Erythroblast (primary cell): ENCODE measurements around the gene CD320.
A peak's percentile ranks its signal among the peaks of the same experiment; 100 is the strongest.
"Not testable (repeated sequence)": the region's sequence is repeated elsewhere in the genome, so short reads cannot be mapped to it uniquely, and the experiment has no call there.

Experiments
- DNase-seq, 2 experiments: peaks; one replicate each; lab custom pipeline; 2025; lab: John Stamatoyannopoulos, UW
- GATA1 ChIP-seq: IDR thresholded peaks from 2 replicates; pipeline ENCODE4 v1.6.1; 2011; ENCODE audit warnings: low read depth, mild to moderate bottlenecking, control low read depth, low read length, moderate library complexity
- POLR2A ChIP-seq: IDR thresholded peaks from 2 replicates; pipeline ENCODE4 v1.6.1; 2011; ENCODE audit warnings: mild to moderate bottlenecking, low read length

The CD320 gene

GRCh38 chr19:8306235-8307054, 1.7 kb downstream of the CD320 start:
- no peak for DNase-seq
- TF ChIP-seq GATA1: no peak
- no peak for TF ChIP-seq POLR2A

- no peak for DNase-seq
- TF ChIP-seq POLR2A (no peak), GATA1 (no peak)
These were observed 2.4 kb downstream of the CD320 start for GRCh38 chr19:8305798-8306197.

DNA sequence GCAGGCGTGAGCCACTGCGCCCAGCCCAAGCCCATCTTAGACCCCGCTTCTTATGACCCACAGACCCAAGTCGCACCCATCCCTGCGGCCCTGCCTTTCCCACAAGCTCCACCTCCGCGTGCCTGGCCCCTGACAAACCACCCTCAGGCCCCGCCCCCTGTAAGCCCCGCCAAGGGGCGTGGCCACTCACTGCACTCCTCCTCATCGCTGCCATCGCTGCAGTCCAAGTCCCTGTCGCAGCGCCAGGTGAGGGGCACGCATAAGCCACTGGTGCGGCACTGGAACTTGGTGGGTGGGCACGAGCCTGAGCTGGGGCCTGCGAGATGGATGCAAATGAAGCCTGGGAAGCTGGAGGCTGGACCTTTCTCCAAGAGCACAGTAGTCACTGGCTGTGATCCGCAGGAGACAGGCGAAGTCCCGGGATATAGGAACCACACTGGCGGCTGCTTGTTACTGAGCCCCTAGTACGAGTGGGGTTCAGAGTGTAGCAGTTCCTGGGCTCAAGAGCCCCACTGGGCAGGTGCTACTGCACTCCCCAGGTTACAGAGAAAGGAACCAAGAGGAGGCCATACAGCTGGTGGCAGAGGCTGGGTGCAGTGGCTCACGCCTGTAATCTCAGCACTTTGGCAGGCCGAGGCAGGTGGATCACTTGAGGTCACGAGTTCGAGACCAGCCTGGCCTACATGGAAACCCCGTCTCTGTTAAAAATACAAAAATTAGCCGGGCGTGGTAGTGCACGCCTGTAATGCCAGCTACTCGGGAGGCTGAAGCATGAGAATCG, 3.1 kb downstream of the CD320 start:
- DNase-seq: peak; percentile 46 to 48
- no peak for TF ChIP-seq GATA1
- no peak for TF ChIP-seq POLR2A

DNA sequence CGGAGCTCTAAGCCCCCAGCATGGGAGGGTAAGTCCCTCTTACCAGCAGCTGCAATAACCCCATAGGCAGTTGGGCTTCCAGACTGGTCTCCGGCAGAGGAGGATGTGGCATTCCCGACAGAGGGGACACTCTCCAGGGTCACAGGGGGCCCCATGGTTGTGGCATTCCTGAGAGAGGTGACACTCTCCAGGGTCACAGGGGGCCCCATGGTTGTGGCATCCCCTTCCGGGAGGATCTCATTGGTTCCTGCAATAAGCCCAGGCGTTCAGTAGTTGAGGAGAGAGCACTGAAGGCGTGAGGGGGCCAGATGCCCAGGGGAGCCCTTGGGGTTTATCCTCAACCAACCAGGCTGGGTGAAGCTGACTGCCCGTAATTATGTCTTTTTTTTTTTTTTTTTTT, 5.4 kb downstream of the CD320 start:
- no peak for DNase-seq
- TF ChIP-seq GATA1 (no peak), POLR2A (no peak)

GRCh38 chr19:8302357-8302691, 5.8 kb downstream of the CD320 start:
- peak; percentile 80 to 83 for DNase-seq
- TF ChIP-seq GATA1 (no peak), POLR2A (no peak)

DNA sequence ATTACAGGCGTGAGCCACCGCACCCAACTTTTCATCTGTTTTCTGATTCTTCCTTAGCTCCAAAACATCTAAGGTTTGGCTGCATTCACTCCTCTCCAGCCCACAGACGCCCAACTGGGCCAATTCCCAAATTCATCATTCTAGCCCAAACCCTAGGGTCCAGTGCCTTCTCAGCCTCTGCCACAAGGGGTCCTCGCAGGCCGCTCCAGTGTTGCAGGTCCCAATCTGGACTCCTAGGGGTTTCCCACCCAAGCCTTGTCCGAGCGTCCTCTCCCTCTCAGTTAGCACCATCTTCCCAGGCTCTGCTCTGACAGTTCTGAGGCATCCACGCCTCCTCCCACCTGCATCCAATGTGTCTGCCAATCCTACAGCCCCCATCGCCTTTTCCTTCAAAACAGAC, 16.8 kb downstream of the CD320 start:
- not testable (repeated sequence) for DNase-seq

DNA sequence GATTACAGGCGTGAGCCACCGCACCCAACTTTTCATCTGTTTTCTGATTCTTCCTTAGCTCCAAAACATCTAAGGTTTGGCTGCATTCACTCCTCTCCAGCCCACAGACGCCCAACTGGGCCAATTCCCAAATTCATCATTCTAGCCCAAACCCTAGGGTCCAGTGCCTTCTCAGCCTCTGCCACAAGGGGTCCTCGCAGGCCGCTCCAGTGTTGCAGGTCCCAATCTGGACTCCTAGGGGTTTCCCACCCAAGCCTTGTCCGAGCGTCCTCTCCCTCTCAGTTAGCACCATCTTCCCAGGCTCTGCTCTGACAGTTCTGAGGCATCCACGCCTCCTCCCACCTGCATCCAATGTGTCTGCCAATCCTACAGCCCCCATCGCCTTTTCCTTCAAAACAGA, 31.6 kb downstream of the CD320 start:
- not testable (repeated sequence) for DNase-seq

DNA sequence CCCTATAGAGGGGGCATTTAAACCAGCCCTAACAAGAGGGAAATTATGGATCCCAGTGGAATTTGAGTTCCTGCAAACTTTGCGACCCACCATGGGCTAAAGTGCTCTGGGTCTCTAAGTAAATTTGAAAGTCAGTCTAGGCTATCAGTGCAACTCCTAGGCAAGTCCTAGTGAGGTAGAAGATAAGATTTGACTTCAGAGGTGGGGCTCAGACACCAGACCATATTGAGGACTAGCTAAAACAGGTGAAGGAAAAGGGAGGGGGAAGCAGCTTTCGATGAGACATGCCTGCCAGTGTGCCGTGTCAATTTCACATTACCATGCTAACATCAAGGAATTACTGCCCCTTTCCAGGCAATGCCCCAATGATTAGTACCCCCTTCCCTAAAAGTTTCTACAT, 38.4 kb downstream of the CD320 start:
- no peak for DNase-seq

GRCh38 chr19:8265872-8266271, 42.3 kb downstream of the CD320 start:
- no peak for TF ChIP-seq POLR2A
- TF ChIP-seq GATA1: no peak

More for the DNA sequence above, 38.4 kb downstream of the CD320 start:
- no peak for TF ChIP-seq GATA1
- no peak for TF ChIP-seq POLR2A

DNA sequence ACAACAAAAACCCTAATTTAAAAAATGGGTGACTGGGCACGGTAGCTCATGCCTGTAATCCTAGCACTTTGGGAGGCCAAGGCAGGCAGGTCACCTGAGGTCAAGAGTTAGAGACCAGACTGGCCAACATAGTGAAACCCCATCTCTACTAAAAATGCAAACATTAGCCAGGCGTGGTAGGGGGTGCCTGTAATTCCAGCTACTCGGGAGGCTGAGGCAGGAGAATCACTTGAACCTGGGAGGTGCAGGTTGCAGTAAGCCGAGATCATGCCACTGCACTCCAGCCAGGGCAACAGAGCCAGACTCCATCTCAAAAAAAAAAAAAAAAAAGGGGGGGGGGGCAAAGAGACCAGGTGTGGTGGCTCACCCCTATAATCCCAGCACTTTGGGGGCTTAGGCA, 43.9 kb downstream of the CD320 start:
- DNase-seq: not testable (repeated sequence)

More at GRCh38 chr19:8265872-8266271, 42.3 kb downstream of the CD320 start:
- DNase-seq: no peak

DNA sequence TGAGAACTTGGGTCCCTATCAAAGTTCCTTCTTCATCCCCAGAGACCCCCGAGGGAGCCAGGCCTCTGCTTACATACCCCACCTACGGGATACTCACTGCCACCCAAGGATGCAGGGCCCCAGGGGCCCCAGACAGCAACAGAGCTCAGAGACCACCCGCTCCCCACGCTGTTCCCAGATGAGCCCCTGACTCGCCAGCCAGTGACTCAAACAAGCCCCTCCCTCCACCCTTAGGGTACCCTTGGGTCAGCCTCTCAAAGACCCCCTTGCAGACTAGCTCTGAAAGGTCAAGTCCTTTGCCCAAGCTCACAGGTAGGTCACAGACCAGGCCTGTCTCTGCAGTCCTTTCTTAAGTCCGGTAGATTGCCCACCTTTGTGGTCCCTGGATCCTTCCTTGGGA, 45.7 kb downstream of the CD320 start:
- DNase-seq: no peak
- TF ChIP-seq GATA1: no peak
- TF ChIP-seq POLR2A: no peak

GRCh38 chr19:8261881-8262280, 46.3 kb downstream of the CD320 start:
- no peak for TF ChIP-seq GATA1
- no peak for TF ChIP-seq POLR2A
- no peak for DNase-seq

- TF ChIP-seq GATA1 (no peak), POLR2A (no peak)
- no peak for DNase-seq
These were observed 46.8 kb downstream of the CD320 start for GRCh38 chr19:8261347-8261746.

- TF ChIP-seq POLR2A: no peak
- TF ChIP-seq GATA1: no peak
- DNase-seq: no peak
These were observed 48.3 kb downstream of the CD320 start for GRCh38 chr19:8259922-8260247.
